HG02678 (cell line): ENCODE results near the gene ZSCAN10.
"Not testable (repeated sequence)": the region's sequence is repeated elsewhere in the genome, so short reads cannot be mapped to it uniquely, and the experiment has no call there.

Experiments used
- ATAC-seq: cut with Tn5 transposase; IDR thresholded peaks from one replicate; pipeline ENCODE4 v1.9.1; 2021; ENCODE audit warnings: mild to moderate bottlenecking, moderate library complexity; ENCODE audit not compliant: unreplicated experiment

ZSCAN10 gene

GRCh38 chr16:3098459-3099394, at the start of gene ZSCAN10:
Gene ZSCAN10 (minus strand): TSS chr16:3099294. CDS start chr16:3092937, 6,357 bp downstream.
- no peak for ATAC-seq

- ATAC-seq = no peak
Observed at GRCh38 chr16:3148256-3149192, 49.4 kb upstream of the ZSCAN10 start.

DNA sequence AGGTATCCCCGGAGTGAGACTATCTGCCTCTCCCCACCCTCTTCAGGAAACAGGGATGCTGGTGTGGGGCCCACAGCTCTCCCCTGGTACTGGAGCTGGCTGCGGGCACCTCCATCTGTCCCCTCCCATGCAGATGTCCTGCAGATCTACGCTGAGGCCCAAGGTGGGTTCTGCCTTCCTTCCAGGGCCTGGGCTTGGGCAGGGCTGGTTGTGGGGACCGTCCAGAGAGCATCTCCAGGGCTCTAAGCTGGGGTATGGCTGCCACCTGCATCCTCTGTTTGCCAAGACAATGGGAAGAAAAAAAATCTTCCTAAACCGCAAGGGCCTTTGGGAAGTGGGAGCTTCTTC, 48.6 kb upstream of the ZSCAN10 start:
- ATAC-seq = no peak

GRCh38 chr16:3147046-3147756, 48.1 kb upstream of the ZSCAN10 start:
- ATAC-seq = no peak

DNA sequence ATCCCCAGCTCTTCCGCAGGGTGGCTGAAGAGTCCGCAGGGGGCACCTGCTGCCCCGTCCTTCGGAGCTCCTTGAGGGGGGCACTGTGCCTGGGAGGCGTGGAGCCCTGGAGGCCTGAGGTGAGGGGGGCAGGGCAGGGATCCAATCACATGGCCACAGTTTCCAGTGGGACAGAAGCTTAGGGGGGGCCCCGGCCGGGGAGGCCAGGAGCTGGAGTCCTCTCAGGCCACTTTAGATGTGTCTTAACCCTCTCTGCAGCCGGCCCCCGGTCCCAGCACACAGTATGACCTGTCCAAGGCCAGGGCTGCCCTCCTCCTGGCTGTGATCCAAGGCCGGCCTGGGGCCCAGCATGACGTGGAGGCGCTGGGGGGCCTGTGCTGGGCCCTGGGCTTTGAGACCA, 46.6 kb upstream of the ZSCAN10 start:
- ATAC-seq = no peak

DNA sequence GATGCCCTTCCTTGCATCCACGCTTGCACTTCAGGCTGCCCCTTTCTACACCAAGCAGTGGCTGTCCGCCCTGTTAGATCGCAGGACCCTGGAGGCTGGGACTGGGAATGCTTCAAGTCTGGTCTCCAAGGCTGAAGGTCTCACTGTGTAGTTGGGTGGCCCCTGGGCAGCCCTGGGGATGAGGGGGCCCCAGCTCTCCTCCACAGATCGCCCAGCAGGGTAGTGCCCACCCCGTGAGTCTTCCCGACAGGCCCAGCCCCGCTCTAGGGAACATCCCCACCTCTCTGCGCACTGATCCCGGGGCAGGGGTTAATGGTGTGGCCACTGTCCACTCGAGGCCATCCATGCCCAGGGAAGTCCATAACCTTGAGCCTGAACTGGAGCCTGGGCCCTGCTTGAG, 46.1 kb upstream of the ZSCAN10 start:
- ATAC-seq = no peak

DNA sequence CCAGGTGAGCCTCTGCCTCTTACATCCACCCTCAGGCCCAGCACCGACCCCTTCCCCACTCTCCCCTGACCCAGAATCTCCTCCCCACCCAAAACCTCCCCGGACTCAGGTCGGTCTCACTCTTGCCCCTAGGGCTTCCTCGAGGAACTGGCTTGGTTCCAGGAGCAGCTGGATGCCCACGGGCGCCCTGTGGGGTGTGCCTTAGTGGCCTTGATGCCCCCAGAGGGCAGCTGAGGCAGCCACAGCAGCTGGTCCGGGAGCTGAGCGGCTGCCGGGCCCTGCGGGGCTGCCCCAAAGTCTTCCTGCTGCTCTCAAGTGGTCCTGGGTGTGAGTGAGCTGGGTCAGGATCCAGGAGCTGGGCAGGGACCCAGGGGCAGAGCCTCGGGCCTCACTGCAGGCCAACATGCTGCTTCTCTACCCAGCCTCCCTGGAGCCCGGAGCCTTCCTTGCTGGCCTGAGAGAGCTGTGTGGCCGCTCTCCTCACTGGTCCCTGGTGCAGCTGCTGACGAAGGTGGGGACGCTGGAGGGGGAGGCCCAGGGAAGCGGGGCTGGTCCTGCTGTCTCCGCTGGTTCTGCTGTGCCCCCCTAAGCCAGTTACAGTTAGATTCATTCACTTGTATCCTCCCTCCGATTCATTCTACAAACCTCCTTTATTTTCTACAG, 45.4 kb upstream of the ZSCAN10 start:
- no peak for ATAC-seq

- ATAC-seq = no peak
Observed at GRCh38 chr16:3143598-3144320, 44.7 kb upstream of the ZSCAN10 start.

DNA sequence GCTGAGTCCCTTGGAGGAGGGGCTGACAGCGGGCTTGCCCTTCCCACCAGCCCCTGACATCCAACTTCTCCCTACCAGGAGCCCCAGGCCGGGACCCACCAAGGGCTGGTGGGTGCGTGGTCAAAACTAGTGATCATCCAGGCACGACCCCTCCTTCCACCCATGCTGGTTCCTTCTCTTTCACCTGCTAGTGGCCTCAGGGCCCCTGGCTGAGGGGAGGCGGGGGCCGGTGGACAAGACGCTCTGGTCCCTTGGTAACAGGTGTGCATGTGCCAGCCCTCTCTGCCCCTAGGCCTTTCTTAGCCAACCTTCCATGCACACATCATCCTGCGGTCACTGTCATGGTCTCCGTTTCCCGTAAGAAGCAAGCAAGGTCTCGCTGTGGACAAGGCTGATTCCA, 44.1 kb upstream of the ZSCAN10 start:
- ATAC-seq = no peak

- no peak for ATAC-seq
Observed at GRCh38 chr16:3142770-3143169, 43.7 kb upstream of the ZSCAN10 start.

DNA sequence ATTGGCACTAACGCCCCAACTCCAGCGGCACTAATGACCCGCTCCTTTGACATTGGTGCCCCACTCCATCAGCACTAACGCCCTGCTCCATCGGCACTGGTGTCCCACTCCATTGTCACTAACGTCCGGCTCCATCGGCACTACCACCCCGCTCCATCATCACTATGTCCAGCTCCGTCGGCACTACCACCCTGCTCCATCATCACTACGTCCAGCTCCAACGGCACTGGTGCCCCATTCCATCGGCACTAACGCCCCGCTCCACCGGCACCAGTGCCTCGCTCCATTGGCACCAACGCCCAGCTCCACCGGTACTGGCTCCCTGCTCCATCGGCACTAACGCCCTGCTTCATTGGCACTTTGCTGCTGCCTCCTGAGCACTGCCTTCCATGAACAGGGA, 43.2 kb upstream of the ZSCAN10 start:
- ATAC-seq = no peak

GRCh38 chr16:3141781-3142311, 42.8 kb upstream of the ZSCAN10 start:
- ATAC-seq = no peak

GRCh38 chr16:3140603-3141427, 41.7 kb upstream of the ZSCAN10 start:
- no peak for ATAC-seq

DNA sequence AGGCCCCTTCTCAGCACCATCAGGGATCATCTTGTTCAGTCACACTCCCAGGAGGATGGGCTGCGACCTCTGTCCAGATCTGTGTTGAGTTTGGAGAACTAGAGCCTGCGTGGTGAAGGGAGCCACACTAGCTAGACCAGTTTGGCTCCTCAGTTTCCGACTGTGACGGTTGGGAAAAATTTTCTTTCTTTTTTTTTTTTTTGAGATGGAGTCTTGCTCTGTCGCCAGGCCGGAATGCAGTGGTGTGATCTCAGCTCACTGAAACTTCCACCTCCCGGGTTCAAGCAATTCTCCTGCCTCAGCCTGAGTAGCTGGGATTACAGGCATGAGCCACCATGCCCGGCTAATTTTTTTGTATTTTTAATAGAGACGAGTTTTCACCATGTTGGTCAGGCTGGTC, 40.5 kb upstream of the ZSCAN10 start:
- ATAC-seq = not testable (repeated sequence)

DNA sequence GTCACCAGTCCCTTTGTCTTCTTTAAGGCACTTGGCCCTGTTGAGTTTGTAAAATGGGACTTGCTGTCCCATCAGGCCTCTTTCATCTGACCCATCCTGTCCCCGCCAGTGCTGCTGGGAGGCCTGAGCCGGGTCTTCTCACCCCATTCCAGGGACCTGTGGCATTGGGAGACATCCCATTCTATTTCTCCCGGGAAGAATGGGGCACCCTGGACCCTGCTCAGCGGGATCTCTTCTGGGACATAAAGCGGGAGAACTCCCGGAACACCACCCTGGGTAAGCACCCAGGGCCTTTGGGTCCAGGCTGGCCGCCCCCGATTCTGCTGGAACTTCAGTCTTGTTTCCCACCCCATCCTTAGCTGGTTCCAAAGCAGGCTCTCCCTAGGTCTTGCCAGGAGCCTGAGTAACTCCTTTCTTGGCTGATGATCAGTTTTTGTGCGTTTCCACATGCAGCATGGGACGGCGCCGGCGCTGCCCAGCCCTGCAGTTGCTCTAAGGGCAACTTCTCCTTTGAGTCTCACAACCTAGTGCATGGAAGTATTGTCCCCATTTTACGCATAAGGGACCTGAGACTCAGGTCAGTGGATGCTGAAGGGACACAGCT, 39.8 kb upstream of the ZSCAN10 start:
- ATAC-seq = no peak

DNA sequence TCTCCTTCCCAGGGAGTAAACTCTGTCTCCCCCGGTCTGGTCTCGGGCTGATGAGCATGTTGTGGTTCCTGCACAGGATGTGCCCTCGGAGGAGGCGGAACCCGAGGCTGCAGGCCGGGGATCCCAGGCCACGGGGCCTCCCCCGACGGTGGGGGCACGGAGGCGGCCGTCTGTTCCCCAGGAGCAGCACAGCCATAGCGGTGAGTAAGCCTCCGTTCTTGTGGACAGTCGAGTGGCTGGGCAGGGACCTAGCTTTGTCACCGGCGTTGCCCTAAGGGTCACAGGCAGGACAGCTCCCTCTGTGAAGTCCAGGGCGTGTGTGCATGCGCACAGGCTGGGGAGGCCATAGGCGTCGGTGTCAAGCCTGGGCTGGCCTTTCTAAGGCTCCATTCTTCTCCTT, 39.2 kb upstream of the ZSCAN10 start:
- no peak for ATAC-seq

DNA sequence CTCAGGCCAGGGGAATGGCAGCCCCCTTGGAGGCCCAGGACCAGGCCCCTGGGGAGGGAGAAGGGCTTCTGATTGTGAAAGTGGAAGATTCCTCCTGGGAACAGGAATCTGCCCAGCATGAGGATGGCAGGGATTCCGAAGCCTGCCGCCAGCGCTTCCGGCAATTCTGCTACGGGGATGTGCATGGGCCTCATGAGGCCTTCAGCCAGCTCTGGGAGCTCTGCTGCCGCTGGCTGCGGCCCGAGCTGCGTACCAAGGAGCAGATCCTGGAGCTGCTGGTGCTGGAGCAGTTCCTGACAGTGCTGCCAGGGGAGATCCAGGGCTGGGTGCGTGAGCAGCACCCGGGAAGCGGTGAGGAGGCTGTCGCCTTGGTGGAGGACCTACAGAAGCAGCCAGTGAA, 38.2 kb upstream of the ZSCAN10 start:
- no peak for ATAC-seq

DNA sequence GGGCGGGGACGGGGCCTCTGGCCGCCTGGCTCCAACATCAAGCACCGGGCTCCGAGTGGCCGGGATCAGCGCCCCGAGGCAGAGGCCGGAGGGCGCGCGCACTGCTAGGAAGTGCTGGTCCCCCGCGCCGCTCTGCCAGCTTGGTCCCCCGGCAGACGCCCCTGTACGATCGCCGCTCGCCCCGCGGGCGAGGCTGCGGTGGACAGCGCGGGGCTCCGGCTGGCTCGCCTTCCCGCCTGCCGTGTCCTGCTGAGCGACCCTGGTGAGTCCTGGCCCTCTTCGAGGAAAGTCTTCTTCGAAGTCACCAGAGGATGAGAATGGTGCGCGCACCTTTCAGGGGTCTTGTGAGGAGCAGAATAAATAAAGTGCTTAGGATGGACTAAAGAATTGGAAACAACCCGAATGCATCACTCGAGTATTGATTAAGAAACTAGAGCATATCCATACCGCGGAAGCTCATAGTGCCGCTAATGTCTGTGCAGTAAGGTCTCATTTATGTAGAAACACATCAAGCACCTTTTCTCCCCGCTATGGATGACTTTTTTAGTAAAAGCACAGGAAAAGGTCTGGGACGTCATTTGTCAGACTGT, 36.1 kb upstream of the ZSCAN10 start:
- ATAC-seq = no peak
